ENCODE data around the gene CDH6.

The CDH6 gene

GRCh38 chr5:31193591-31194467, at the start of gene CDH6:
Gene CDH6 (plus strand): TSS chr5:31193686. CDS start chr5:31267474, 73,788 bp downstream.
- no peak for DNase-seq

DNA sequence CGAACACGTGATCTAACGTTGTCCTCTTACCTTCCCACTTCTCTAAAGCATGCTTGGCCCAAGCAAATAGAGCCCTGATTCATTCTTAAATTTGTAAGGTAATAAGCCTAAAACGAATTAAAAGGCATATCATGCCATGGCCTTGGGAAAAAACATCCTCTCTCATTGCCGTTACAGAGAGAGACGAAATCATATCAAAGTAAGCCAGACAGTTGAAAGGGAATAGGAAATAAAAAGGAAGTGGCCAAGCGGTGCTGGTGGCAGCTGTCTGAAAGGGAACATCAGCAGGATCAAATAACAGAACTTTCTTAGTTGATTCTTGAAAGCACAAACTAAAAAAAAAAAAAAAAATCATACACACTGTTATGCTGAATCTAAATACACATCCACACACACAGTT, 49.1 kb upstream of the CDH6 start:
- no peak for DNase-seq

- no peak for DNase-seq
Observed at GRCh38 chr5:31148959-31149475, 44.5 kb upstream of the CDH6 start.

- DNase-seq: no peak
Observed at GRCh38 chr5:31153521-31153920, 40.0 kb upstream of the CDH6 start.

DNA sequence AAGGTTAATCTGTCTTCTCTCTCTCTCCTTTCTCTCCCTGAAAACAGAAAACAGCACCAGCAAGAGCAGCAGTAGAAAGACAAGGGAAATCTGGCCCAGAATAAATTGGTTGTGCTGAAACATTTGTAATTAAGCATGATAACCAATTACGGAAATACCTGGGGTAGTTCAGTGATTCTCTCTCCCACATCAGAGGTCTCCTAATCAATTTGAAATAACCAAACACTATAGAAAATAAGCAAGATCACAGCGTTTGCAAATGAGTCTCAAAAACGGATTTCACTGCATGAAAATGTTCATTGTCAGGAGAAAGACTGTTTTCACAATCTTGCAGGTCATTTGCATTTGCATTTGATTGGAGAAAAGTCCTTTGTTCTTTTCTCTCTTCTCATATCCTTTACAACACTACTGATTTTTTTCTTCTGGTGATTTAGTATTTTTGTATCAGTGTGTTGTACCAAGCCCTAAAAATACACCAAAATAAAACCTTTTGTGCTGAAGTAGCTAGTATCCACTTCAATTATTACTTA, 36.8 kb upstream of the CDH6 start:
- DNase-seq: no peak

GRCh38 chr5:31157720-31158119, 35.8 kb upstream of the CDH6 start:
- DNase-seq: no peak

- no peak for DNase-seq
Observed at GRCh38 chr5:31158686-31159085, 34.8 kb upstream of the CDH6 start.

DNA sequence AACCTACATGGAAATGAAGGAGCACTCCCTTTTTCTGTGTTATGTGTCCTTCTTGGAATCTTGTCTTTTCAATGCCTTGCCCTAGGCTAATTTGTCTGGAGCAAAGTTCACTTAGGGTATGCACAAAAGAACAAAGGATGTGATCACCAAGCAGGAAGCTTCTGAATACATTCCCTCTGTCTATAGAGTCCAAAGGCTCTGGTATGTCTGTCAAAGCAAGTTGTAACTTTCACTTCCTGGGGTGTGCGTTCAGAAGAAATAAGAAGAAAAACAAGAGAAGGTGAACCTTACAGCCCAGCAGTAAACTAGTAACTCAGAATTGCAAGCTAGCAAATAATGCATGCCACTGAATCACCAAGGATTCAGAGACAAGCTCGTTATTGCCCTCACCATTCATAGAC, 31.7 kb upstream of the CDH6 start:
- no peak for DNase-seq

DNA sequence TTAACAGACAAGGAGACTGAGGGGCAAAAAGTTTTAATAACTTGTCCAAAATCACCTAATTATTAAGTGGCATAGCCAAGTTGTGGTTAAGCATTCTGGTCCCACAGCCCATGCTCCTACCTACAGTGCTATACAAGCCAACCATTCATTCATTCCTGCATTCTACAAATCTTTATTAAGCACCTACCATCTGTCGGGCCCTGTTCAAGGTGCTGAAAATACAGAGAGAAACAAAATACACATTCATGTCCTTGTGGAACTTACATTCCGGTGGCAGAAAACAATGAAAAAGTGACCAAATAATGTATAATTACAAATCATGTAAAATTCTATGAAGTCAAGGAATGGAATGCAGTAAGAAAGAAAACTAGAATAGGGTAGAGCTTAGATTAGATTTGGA, 27.8 kb upstream of the CDH6 start:
- DNase-seq: no peak

GRCh38 chr5:31169379-31169778, 24.1 kb upstream of the CDH6 start:
- DNase-seq: no peak

GRCh38 chr5:31172881-31173280, 20.6 kb upstream of the CDH6 start:
- DNase-seq: no peak

DNA sequence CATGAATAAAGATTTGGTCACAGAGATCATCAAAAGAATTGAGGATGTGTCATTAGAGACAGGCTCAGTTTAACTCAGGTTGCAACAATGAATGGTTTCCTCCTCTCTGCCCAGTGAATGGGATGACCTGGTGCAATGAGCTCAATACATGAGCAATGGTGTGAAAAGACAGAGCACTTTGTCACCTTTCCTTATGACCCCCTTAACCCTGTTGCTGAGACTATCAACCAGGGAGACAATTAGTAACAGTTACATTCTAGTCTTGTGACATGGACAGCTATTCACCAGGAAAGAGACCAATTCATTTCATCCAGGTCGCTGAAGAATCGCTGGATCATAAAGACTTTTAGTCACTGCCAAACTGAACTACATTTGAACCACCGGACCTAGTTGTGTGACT, 19.9 kb upstream of the CDH6 start:
- DNase-seq: no peak

GRCh38 chr5:31181376-31181987, 12.0 kb upstream of the CDH6 start:
- no peak for DNase-seq

DNA sequence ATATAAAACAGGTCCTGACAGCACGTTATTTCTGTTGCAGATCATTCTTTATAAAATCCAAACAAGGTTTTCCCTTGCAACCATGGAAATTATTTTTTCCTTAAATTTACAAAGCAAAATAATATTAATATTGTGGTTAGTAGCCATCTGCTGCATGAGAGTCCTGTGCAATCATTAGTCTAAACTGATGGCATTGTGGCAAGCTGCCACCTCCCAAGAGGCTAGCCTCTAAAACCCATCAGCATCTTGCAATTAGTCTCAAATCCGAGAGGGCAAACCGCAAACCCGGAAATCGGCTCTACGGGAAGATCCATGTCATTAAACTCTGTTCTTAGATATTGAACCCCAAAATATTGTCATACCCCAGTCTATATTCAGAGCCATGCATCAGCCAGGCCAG, 11.3 kb upstream of the CDH6 start:
- no peak for DNase-seq

GRCh38 chr5:31185951-31186350, 7.5 kb upstream of the CDH6 start:
- no peak for DNase-seq

- peak; percentile 25 for DNase-seq
Observed at GRCh38 chr5:31186672-31187267, 6.7 kb upstream of the CDH6 start.

GRCh38 chr5:31187591-31187990, 5.9 kb upstream of the CDH6 start:
- DNase-seq: no peak

GRCh38 chr5:31192442-31192841, 1.0 kb upstream of the CDH6 start:
- DNase-seq: no peak

DNA sequence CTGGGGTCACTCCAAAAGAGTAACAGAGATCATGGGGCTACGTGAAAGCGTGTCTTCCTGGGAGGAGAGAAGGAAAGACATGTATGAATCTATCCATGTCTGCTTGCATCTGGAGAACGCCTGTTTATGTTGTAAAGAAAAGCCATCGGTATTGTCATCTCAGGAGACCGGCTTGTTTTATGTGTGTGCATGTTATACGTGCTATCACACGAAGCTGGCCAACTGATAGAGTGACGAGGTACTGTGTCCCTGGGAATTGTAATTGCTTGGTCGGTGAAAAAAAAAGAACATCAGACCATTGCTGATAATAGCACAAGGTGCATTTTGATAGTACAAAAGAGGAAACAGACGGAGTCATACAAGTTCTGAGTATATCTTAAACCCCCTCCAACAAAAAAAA, 370 bp upstream of the CDH6 start:
- no peak for DNase-seq

DNA sequence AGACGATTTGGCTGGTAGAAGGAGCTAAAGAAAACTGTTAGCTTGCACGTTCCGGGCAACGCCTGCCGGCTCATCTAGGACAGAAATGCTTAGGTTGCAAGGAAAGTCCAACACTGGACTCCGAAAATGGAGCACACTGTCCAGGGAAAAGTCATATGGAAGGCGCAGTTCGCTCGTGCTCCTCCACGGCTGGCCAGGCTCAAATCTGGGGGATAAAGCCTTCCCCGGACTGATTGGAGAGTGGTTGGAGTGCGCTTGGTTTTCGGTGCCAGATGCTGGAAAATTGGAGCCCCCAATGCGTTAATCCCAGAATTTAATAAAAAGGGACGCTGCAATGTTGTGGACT, 955 bp downstream of the CDH6 start:
- DNase-seq: no peak

GRCh38 chr5:31194892-31195555, 1.5 kb downstream of the CDH6 start:
- DNase-seq: no peak

DNA sequence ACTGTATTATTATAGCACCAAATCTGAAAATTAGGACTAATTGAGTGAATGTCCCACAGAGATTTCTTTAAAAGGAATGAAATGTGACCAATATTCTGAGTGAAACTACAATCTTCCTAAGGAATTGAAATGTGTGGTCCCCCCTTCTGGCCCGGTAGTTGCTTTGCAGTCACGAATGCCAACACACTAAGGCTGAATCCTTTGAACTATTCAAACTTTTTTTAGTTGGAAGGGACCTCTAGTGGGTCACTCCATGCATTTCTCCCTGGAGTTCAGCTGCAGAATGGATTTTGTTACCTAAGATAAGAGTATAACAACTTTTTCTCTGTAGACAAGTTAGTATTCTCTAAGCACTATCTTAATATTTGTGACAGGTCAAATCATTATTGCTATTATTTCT, 2.8 kb downstream of the CDH6 start:
- DNase-seq: no peak

DNA sequence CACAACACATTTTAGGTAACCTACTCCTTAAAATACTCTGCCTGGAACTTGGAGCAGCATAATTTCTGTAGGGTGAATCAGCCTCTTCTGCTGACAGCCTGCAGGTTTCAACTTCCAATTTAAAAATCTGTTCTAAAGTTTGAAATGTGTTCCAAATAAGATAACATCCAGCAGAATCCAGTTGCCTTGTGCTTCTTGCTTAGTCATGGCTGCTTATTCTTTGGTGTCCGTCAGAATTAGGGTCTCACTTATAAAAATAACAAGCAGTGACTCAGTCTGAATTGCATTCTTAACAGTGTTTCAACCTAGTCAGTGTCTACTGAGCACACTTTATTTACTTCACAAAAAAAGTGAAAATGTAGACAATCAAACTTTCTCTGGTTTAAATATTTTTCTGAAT, 3.7 kb downstream of the CDH6 start:
- no peak for DNase-seq

Measured in NCI-H2029 (cell line).